ENCODE measurements around the gene SNPH.

Gene SNPH

GRCh38 chr20:1345756-1346093 lies 79.6 kb downstream of the SNPH start:
- Histone ChIP-seq H2BK12ac (ENCODE audit: low read length) (no peak overlapping the region), H3K27me3 (ENCODE audit: control insufficient read depth in 3 of 3, insufficient read depth in 3 of 3, low read depth in 1 of 3, low read length in 3 of 3) (no peaks in the 10 kb centered on the region), H4K91ac (ENCODE audit: low read depth, low read length, poor library complexity) (no peak overlapping the region), H4K8ac (ENCODE audit: low read depth, low read length) (no peak overlapping the region), H3K9me3 (replicated peaks in 1 of 2; ENCODE audit: control insufficient read depth in 2 of 2, insufficient read depth in 1 of 2, low read depth in 1 of 2, low read length in 2 of 2) (peaks cover 0 to 3% of the 10 kb centered on the region in 2 donors), H3K9ac (ENCODE audit: low read depth, low read length, poor library complexity) (no peak overlapping the region), H2BK15ac (ENCODE audit: low read length) (no peak overlapping the region), H3K14ac (ENCODE audit: low read length) (no peak overlapping the region), H2BK5ac (ENCODE audit: low read length) (no peak overlapping the region), H3K4me3 (ENCODE audit: low read length in 2 of 2) (no peak overlapping the region), H2BK120ac (ENCODE audit: low read depth, low read length) (no peak overlapping the region), H3K4ac (ENCODE audit: low read length) (no peak overlapping the region), H2AFZ (ENCODE audit: low read length) (no peak overlapping the region), H3K36me3 (replicated peaks in 1 of 2; ENCODE audit: control insufficient read depth in 2 of 2, insufficient read depth in 2 of 2, low read length in 2 of 2) (peaks cover 2 to 3% of the 10 kb centered on the region in 2 donors), H3K23ac (ENCODE audit: low read depth, low read length, poor library complexity) (no peak overlapping the region), H3K4me1 (ENCODE audit: control insufficient read depth in 2 of 2, insufficient read depth in 1 of 2, low read depth in 1 of 2, low read length in 2 of 2) (no peaks in the 10 kb centered on the region), H3K18ac (ENCODE audit: low read length) (no peak overlapping the region), H2AK5ac (ENCODE audit: low read depth, low read length) (no peak overlapping the region), H3K79me1 (ENCODE audit: low read depth, low read length) (peaks cover 7% of the 10 kb centered on the region), H3K4me2 (ENCODE audit: insufficient read depth, low read length, poor library complexity, severe bottlenecking) (no peak overlapping the region), H3K27ac (replicated peaks; ENCODE audit: low read length) (no peak overlapping the region)
- DNase-seq (ENCODE audit: low spot score), result no peak
- no CpG with 5 or more reads among the region's 1 CpG for WGBS, 2 donors (ENCODE audit: extremely low coverage in 2 of 2, insufficient read length in 2 of 2, insufficient replicate concordance in 1 of 2)

GRCh38 chr20:1346315-1346969 lies 80.3 kb downstream of the SNPH start:
- Histone ChIP-seq H3K4me3 (ENCODE audit: low read length in 2 of 2) (no peak overlapping the region), H3K4me1 (ENCODE audit: control insufficient read depth in 2 of 2, insufficient read depth in 1 of 2, low read depth in 1 of 2, low read length in 2 of 2) (no peaks in the 10 kb centered on the region)

GRCh38 chr20:1353956-1354355 lies 87.9 kb downstream of the SNPH start:
- no peak overlapping the region for H3K18ac ChIP-seq (ENCODE audit: low read length)
- no peak overlapping the region for H4K8ac ChIP-seq (ENCODE audit: low read depth, low read length)

More at GRCh38 chr20:1346315-1346969, 80.3 kb downstream of the SNPH start:
- Histone ChIP-seq H3K14ac (ENCODE audit: low read length) (no peak overlapping the region), H2AFZ (ENCODE audit: low read length) (no peak overlapping the region), H3K4ac (ENCODE audit: low read length) (no peak overlapping the region), H3K36me3 (replicated peaks in 1 of 2; ENCODE audit: control insufficient read depth in 2 of 2, insufficient read depth in 2 of 2, low read length in 2 of 2) (peaks cover 3 to 9% of the 10 kb centered on the region in 2 donors), H2BK120ac (ENCODE audit: low read depth, low read length) (no peak overlapping the region), H3K79me1 (ENCODE audit: low read depth, low read length) (peaks cover 7% of the 10 kb centered on the region), H4K8ac (ENCODE audit: low read depth, low read length) (no peak overlapping the region), H3K27me3 (ENCODE audit: control insufficient read depth in 3 of 3, insufficient read depth in 3 of 3, low read depth in 1 of 3, low read length in 3 of 3) (no peaks in the 10 kb centered on the region), H3K4me2 (ENCODE audit: insufficient read depth, low read length, poor library complexity, severe bottlenecking) (no peak overlapping the region), H2AK5ac (ENCODE audit: low read depth, low read length) (no peak overlapping the region), H3K27ac (replicated peaks; ENCODE audit: low read length) (no peak overlapping the region), H3K9ac (ENCODE audit: low read depth, low read length, poor library complexity) (no peak overlapping the region), H2BK5ac (ENCODE audit: low read length) (no peak overlapping the region), H2BK12ac (ENCODE audit: low read length) (no peak overlapping the region), H2BK15ac (ENCODE audit: low read length) (no peak overlapping the region), H4K91ac (ENCODE audit: low read depth, low read length, poor library complexity) (no peak overlapping the region), H3K18ac (ENCODE audit: low read length) (no peak overlapping the region), H3K9me3 (replicated peaks in 1 of 2; ENCODE audit: control insufficient read depth in 2 of 2, insufficient read depth in 1 of 2, low read depth in 1 of 2, low read length in 2 of 2) (peaks cover 0 to 3% of the 10 kb centered on the region in 2 donors), H3K23ac (ENCODE audit: low read depth, low read length, poor library complexity) (no peak overlapping the region)
- no peak for DNase-seq (ENCODE audit: low spot score)
- no CpG with 5 or more reads among the region's 2 CpGs for WGBS, 2 donors (ENCODE audit: extremely low coverage in 2 of 2, insufficient read length in 2 of 2, insufficient replicate concordance in 1 of 2)

GRCh38 chr20:1357921-1358671 lies 92.0 kb downstream of the SNPH start:
- Histone ChIP-seq H3K27me3 (ENCODE audit: control insufficient read depth in 3 of 3, insufficient read depth in 3 of 3, low read depth in 1 of 3, low read length in 3 of 3) (no peaks in the 10 kb centered on the region), H3K4me1 (ENCODE audit: control insufficient read depth in 2 of 2, insufficient read depth in 1 of 2, low read depth in 1 of 2, low read length in 2 of 2) (no peaks in the 10 kb centered on the region), H2AFZ (ENCODE audit: low read length) (no peak overlapping the region), H2AK5ac (ENCODE audit: low read depth, low read length) (no peak overlapping the region), H3K4me2 (ENCODE audit: insufficient read depth, low read length, poor library complexity, severe bottlenecking) (no peak overlapping the region), H3K36me3 (replicated peaks in 1 of 2; ENCODE audit: control insufficient read depth in 2 of 2, insufficient read depth in 2 of 2, low read length in 2 of 2) (peaks cover 25 to 86% of the 10 kb centered on the region in 2 donors), H3K9ac (ENCODE audit: low read depth, low read length, poor library complexity) (no peak overlapping the region), H3K4me3 (ENCODE audit: low read length in 2 of 2) (no peak overlapping the region), H3K27ac (replicated peaks; ENCODE audit: low read length) (no peak overlapping the region), H3K23ac (ENCODE audit: low read depth, low read length, poor library complexity) (no peak overlapping the region), H3K9me3 (replicated peaks in 1 of 2; ENCODE audit: control insufficient read depth in 2 of 2, insufficient read depth in 1 of 2, low read depth in 1 of 2, low read length in 2 of 2) (peaks cover 6 to 26% of the 10 kb centered on the region in 2 donors), H4K8ac (ENCODE audit: low read depth, low read length) (no peak overlapping the region), H3K4ac (ENCODE audit: low read length) (no peak overlapping the region), H4K91ac (ENCODE audit: low read depth, low read length, poor library complexity) (no peak overlapping the region), H2BK5ac (ENCODE audit: low read length) (no peak overlapping the region), H2BK15ac (ENCODE audit: low read length) (no peak overlapping the region), H3K18ac (ENCODE audit: low read length) (no peak overlapping the region), H2BK120ac (ENCODE audit: low read depth, low read length) (no peak overlapping the region), H3K79me1 (ENCODE audit: low read depth, low read length) (peaks cover 1% of the 10 kb centered on the region), H3K14ac (ENCODE audit: low read length) (no peak overlapping the region), H2BK12ac (ENCODE audit: low read length) (no peak overlapping the region)
- DNase-seq (ENCODE audit: low spot score), result no peak
- no CpG with 5 or more reads among the region's 9 CpGs for WGBS, 2 donors (ENCODE audit: extremely low coverage in 2 of 2, insufficient read length in 2 of 2, insufficient replicate concordance in 1 of 2)

More at GRCh38 chr20:1353956-1354355, 87.9 kb downstream of the SNPH start:
- Histone ChIP-seq H3K79me1 (ENCODE audit: low read depth, low read length) (peaks cover 2% of the 10 kb centered on the region), H4K91ac (ENCODE audit: low read depth, low read length, poor library complexity) (no peak overlapping the region), H2BK15ac (ENCODE audit: low read length) (no peak overlapping the region), H2BK120ac (ENCODE audit: low read depth, low read length) (no peak overlapping the region), H3K23ac (ENCODE audit: low read depth, low read length, poor library complexity) (no peak overlapping the region), H3K14ac (ENCODE audit: low read length) (no peak overlapping the region), H2AK5ac (ENCODE audit: low read depth, low read length) (no peak overlapping the region), H2BK5ac (ENCODE audit: low read length) (no peak overlapping the region), H3K9me3 (replicated peaks in 1 of 2; ENCODE audit: control insufficient read depth in 2 of 2, insufficient read depth in 1 of 2, low read depth in 1 of 2, low read length in 2 of 2) (peaks cover 5 to 24% of the 10 kb centered on the region in 2 donors), H2BK12ac (ENCODE audit: low read length) (no peak overlapping the region), H2AFZ (ENCODE audit: low read length) (no peak overlapping the region), H3K4me1 (ENCODE audit: control insufficient read depth in 2 of 2, insufficient read depth in 1 of 2, low read depth in 1 of 2, low read length in 2 of 2) (no peaks in the 10 kb centered on the region), H3K36me3 (replicated peaks in 1 of 2; ENCODE audit: control insufficient read depth in 2 of 2, insufficient read depth in 2 of 2, low read length in 2 of 2) (peaks cover 17 to 68% of the 10 kb centered on the region in 2 donors), H3K4me3 (ENCODE audit: low read length in 2 of 2) (no peak overlapping the region), H3K27me3 (ENCODE audit: control insufficient read depth in 3 of 3, insufficient read depth in 3 of 3, low read depth in 1 of 3, low read length in 3 of 3) (no peaks in the 10 kb centered on the region), H3K9ac (ENCODE audit: low read depth, low read length, poor library complexity) (no peak overlapping the region), H3K4ac (ENCODE audit: low read length) (no peak overlapping the region), H3K27ac (replicated peaks; ENCODE audit: low read length) (no peak overlapping the region), H3K4me2 (ENCODE audit: insufficient read depth, low read length, poor library complexity, severe bottlenecking) (no peak overlapping the region)
- no peak for DNase-seq (ENCODE audit: low spot score)
